VCaP (cell line): Measurements from ENCODE around the gene OSBPL2.

Source experiments
- H3K27ac ChIP-seq: fragments of 450-650 bp; 2 replicates; pipeline ENCODE4 v1.5.1; 2017
- TF ChIP-seq, protein P1 (sequence below): fragments of 450-650 bp; conservative IDR thresholded peaks from 2 replicates; pipeline ENCODE4 v1.5.1; 2017; ENCODE audit warnings: mild to moderate bottlenecking, moderate library complexity

OSBPL2 gene

DNA sequence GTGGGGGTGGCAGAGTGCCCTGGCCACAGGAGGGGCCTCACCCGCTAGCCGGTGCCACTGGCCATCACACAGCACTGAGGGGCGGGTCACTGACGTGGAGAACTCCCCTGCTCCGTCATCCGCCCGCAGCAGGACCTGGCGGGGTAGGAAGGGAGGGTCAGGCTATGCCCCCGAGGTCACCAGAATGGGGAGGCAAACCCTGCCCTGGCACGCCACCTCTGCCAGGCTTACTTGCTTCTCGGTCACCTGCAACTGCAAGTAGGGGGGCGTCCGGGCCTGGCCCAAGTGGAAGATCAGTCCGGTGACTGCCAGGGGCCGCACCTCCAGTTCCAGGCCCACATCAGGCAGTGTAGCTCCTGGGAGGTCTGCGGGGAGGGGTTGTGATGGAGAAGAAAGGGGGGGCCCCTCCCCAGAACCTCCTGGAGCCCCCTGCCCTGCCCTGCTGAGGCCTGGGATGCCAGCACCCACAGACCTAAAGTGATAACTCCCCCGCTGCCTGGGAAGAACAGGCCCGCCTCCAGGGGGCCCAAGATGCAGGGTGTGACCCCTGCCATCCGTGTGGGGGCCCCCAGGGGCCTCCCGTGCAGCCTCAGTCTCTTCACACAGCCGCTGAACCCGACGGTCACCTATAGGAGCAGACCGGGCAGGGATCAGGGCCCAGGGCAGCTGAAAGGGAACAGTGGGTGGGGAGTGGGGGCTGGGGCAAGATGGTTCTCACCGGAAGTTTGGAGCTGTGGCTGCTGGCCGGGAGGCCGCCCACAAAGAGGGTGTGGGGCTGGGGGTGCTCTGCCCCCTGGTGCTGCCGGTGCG lies 71.8 kb downstream of the OSBPL2 start:
- H3K27ac ChIP-seq, result no peak overlapping the region
- TF ChIP-seq, protein P1, sequence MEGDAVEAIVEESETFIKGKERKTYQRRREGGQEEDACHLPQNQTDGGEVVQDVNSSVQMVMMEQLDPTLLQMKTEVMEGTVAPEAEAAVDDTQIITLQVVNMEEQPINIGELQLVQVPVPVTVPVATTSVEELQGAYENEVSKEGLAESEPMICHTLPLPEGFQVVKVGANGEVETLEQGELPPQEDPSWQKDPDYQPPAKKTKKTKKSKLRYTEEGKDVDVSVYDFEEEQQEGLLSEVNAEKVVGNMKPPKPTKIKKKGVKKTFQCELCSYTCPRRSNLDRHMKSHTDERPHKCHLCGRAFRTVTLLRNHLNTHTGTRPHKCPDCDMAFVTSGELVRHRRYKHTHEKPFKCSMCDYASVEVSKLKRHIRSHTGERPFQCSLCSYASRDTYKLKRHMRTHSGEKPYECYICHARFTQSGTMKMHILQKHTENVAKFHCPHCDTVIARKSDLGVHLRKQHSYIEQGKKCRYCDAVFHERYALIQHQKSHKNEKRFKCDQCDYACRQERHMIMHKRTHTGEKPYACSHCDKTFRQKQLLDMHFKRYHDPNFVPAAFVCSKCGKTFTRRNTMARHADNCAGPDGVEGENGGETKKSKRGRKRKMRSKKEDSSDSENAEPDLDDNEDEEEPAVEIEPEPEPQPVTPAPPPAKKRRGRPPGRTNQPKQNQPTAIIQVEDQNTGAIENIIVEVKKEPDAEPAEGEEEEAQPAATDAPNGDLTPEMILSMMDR, result no peak

DNA sequence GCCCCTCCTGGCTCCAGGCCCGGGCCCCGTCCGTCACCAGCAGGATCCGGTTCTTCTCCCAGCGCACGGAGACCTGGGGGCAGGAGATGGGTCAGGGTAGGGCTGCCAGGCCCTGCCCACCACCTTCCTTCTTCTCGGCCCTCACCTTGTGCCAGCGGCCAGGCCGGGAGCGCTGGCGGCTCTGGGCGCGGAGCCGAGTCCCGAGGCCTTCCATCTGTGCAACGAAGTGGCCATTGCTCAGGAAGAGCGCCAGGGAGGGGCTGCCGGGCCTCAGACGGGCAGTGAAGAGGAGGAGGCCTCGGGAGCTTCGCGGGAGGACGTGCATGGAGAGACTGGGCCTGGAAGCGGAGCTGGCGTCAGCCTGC lies 72.4 kb downstream of the OSBPL2 start:
- H3K27ac ChIP-seq, result no peak overlapping the region
- TF ChIP-seq, protein P1, result no peak

DNA sequence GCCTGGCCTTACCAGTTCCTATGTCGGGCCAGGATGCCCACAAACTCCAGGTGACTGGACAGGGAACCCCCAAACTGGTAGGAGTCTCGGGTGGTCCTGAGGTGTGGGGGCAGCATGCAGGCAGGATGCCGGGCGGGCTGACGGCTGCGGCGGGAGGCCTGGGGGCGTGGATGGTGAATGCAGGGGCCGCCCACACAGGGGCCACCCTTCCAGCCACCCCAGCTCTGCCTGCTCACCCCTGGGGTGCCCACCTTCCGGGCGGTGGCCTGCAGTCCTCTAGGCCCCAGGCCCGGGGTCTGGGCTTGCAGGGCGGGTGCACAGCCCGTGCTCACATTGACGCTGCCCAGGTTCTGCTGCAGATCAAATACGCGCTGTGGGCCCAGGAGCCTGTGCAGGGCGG lies 72.8 kb downstream of the OSBPL2 start:
- H3K27ac ChIP-seq, result no peak overlapping the region

DNA sequence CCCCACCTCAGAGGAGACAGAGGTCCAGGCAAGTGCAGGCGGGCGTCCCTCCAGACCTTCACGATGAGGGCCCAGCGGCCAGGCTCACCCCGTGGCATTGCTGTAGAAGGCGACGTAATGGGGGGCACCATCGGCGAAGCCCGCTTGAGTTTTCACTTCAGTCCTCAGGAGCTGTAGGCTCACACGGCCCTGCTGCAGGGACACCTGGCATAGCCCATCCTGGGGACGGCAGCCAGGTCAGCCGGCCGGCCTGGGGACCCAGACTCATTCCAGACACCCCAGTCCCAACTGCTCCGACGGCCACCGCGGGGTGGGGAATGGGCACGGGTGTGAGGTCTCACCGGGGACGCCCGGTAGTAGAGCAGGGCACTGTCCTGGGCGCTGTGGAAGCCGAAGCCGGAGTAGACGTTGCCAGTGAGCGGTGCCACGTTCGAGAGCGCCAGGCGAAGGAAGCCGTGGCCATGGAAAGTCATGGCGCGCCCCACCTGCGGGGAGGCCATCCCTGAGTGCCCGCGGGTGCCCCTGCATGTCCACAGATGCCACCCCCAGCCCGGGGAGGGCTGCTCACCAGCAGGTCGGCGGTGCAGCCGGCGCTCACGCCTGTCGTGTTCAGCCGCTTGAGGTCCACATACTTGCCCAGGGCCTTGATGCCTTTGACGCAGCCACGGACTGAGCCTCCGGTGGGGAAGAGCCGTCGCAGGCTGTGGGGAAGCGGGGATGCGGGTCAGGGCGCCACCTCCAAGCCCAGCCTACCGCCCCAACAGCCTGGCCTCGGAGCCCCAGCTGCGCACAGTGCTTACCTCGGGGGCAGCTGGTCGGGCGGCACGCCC lies 73.7 kb downstream of the OSBPL2 start:
- TF ChIP-seq, protein P1, result no peak
- H3K27ac ChIP-seq, result no peak overlapping the region

More for the DNA sequence above, 72.8 kb downstream of the OSBPL2 start:
- TF ChIP-seq, protein P1, result no peak

DNA sequence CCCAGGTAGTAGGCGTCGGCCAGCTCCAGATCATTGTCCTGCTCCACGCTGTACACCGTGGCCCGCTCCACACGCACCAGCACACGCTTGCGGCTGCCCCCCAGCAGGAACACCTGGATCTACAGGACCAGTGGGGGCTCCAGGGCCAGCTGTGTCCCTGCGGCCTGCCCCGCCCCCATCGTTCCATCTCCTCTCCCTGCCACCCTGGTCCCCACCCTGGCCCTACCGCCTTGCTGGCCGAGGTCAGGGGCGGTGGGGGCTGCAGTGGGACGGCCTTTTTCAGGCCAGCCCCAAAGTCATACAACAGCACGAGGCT lies 74.3 kb downstream of the OSBPL2 start:
- TF ChIP-seq, protein P1, result no peak
- no peak overlapping the region for H3K27ac ChIP-seq

DNA sequence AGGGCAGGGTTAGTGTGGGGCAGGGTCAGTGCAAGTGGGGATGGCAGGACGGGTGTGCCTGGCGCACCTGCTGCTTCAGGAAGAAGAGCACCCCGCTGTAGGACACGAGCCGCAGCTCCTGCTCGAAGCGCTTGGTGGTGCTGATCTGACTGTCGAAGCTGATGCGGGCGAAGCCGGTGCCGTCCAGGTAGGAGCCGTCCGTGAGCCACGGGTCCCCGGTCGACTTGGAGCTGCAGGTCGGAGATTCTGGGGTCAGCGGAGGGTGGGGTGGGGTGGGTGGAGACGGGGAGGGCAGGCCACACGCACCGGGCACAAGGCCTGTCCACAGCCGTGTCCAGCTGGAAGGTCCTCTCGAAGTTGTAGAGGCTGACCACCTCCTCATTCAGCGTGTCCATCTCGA lies 74.7 kb downstream of the OSBPL2 start:
- H3K27ac ChIP-seq, result no peak overlapping the region
- TF ChIP-seq, protein P1, result no peak

DNA sequence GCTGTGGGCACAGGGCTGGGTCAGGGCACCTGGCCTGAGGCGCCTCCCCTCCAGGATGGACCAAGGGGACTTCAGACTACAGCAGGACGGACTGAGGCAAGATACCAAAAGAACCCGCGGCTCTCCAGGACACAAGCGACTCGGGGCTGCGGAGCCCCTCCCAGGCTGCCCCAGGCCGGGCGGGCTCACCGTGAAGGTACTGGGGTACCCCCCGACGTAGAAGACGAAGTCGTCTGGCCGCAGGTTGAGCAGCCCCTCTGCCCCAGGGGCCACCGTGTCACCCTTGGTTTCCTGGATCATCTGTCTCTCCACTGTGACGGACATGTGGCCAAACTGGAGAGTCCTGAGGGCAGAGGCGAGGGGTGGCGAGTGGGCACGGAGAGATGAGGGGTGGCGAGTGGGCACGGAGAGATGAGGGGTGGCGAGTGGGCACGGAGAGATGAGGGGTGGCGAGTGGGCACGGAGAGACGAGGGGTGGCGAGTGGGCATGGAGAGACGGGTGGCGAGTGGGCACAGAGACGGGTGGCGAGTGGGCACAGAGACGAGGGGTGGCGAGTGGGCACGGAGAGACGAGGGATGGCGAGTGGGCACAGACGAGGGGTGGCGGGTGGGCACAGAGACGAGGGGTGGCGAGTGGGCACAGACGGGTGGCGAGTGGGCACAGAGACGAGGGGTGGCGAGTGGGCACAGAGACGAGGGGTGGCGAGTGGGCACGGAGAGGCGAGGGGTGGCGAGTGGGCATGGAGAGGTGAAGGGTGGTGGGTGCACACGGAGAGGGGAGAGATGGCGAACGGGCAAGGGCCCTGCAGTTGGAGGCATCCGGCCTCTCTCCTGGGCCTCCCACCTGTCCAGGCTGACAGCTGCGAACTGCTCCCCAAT lies 75.4 kb downstream of the OSBPL2 start:
- TF ChIP-seq, protein P1, result no peak
- no peak overlapping the region for H3K27ac ChIP-seq
